ENCODE data around the gene S100PBP.
"Not testable (repeated sequence)": the region's sequence is repeated elsewhere in the genome, so short reads cannot be mapped to it uniquely, and the experiment has no call there.

S100PBP gene

GRCh38 chr1:32784817-32785216, 32.6 kb upstream of the S100PBP start:
- DNase-seq (ENCODE audit: low read depth in 2 of 2), result no peak

- DNase-seq (ENCODE audit: low read depth in 2 of 2), result no peak
Measured at GRCh38 chr1:32786856-32787255, 30.6 kb upstream of the S100PBP start.

DNA sequence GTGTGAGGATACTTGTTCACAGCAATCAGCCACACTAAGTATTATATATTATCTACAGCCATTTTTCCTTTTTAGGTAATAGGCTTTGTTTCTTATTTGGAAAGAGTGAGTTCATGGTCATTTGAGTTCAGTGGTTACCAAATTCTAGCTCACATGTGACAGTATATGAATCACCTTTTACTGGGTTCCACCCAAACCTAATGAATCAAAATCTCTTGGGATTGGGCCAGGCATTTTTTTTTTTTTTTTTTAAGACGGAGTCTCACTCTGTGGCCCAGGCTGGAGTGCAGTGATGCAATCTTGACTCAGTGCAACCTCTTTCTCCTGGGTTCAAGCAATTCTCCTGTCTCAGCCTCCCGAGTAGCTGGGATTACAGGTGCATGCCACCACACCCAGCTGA, 28.1 kb upstream of the S100PBP start:
- DNase-seq (ENCODE audit: low read depth in 2 of 2), result not testable (repeated sequence)

DNA sequence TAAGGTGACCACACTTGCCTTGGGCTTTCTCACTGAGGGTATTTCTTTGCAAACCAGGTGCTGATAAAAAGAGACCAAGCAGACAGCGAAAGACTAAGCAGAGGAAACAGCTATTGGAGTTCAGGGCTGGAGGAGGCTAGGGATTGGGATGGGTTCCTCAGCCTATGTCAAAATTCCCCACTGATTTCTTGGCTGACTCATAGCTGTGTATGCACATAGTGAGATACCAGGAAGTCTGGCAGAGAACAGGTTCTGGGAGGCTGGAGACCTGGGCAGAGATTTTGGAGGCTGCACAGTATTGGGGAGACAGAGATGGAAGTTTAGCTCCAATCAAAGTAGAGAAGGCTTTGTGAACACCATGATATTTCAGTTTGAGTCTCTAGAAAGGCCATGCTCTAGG, 25.6 kb upstream of the S100PBP start:
- DNase-seq (ENCODE audit: low read depth in 2 of 2), result no peak

DNA sequence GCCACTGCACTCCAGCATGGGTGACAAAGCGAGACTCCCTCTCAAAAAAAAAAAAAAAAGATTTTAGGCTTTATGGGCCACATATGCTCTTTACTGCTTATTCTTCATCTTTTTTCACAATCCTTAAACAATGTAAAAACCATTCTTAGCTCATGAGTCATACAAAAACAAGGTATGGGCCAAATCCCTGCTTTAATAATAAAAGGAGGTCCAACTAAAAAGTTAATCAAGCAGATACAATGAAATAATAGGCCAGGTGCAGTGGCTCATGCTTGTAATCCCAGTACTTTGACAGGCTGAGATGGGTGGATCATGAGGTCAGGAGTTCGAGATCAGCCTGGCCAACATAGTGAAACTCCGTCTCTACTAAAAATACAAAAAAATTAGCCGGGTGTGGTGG, 21.7 kb upstream of the S100PBP start:
- DNase-seq (ENCODE audit: low read depth in 2 of 2), result not testable (repeated sequence)

DNA sequence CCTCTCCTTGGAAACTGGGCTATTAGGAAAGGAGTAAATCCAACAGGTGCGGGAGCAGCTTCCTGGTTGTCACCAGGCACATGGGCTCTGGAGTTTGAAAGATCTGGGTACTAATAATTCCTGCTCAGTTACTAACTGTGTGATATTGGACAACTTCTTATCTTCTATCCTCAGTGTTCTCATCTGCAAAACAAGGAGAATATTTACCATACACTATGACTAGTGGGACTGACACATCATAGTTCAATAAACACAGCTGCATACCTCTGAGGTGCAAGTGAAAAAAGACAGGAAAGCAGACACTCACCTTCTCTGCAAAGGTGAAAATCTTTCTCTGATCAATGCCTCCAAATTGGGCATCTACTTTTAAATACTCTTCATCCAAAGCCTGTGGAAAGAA, 20.0 kb upstream of the S100PBP start:
- no peak for DNase-seq (ENCODE audit: low read depth in 2 of 2)

GRCh38 chr1:32798191-32798590, 19.3 kb upstream of the S100PBP start:
- no peak for DNase-seq (ENCODE audit: low read depth in 2 of 2)

GRCh38 chr1:32798679-32799416, 18.6 kb upstream of the S100PBP start:
- DNase-seq (ENCODE audit: low read depth in 2 of 2), result no peak

DNA sequence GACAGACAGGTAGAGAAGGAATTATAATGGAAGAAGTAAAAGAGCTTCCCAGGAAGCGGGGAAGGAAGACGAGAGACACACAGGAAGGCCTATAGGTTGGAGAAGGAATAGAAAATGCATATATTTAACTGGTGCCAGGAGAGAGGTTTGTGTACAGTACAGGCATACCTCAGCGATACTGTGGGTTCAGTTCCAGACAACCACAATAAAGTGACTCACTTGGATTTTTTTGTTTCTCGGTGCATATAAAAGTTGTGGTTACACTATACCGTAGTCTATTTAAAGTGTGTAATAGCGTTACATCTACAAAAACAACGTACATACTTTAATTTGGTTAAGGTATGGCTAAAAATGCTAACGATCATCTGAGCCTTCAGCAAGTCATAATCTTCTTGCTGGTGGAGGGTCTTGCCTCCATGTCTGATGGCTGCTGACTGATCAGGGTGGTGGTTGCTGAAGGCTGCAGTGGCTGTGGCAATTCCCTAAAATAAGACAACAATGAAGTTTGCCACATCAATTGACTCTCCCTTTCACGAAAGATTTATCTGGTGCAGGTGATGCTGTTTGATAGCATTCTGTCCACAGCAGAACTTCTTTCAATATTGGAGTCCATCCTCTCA, 16.2 kb upstream of the S100PBP start:
- DNase-seq (ENCODE audit: low read depth in 2 of 2), result no peak

GRCh38 chr1:32804460-32804859, 13.0 kb upstream of the S100PBP start:
- DNase-seq (ENCODE audit: low read depth in 2 of 2), result not testable (repeated sequence)

- DNase-seq (ENCODE audit: low read depth in 2 of 2), result no peak
Measured at GRCh38 chr1:32806290-32806689, 11.2 kb upstream of the S100PBP start.

DNA sequence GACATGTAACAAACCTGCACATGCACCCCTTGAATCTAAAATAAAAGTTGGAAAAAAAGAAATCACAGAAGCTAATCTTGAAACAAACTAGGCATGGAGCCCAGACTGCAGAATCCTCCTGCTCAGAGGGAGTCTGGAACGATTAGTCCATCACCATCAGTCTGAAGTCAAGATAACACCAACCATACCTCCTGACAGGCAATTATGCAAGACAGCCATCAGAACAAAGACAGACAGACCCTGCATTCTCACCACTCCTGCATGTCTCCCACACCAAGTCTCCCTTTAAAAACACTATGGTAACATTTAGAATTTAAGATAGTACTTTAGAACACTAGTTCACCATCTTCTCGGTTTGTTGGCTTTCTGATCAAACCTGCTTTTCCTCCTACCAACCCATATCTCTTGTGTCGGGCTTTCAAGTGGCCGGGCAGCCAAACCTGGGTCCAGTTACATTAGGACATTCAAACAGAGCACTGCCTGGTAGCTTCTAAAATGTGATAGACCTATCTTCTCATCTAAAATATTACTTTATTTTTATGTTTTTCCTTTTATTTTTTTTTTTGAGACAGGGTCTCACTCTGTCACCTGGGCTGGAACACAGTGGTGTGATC, 10.4 kb upstream of the S100PBP start:
- DNase-seq (ENCODE audit: low read depth in 2 of 2), result no peak

GRCh38 chr1:32808580-32808979, 8.9 kb upstream of the S100PBP start:
- no peak for DNase-seq (ENCODE audit: low read depth in 2 of 2)

- no peak for DNase-seq (ENCODE audit: low read depth in 2 of 2)
Measured at GRCh38 chr1:32810358-32810757, 7.1 kb upstream of the S100PBP start.

- no peak for DNase-seq (ENCODE audit: low read depth in 2 of 2)
Measured at GRCh38 chr1:32811265-32811664, 6.2 kb upstream of the S100PBP start.

GRCh38 chr1:32811917-32812316, 5.5 kb upstream of the S100PBP start:
- no peak for DNase-seq (ENCODE audit: low read depth in 2 of 2)

DNA sequence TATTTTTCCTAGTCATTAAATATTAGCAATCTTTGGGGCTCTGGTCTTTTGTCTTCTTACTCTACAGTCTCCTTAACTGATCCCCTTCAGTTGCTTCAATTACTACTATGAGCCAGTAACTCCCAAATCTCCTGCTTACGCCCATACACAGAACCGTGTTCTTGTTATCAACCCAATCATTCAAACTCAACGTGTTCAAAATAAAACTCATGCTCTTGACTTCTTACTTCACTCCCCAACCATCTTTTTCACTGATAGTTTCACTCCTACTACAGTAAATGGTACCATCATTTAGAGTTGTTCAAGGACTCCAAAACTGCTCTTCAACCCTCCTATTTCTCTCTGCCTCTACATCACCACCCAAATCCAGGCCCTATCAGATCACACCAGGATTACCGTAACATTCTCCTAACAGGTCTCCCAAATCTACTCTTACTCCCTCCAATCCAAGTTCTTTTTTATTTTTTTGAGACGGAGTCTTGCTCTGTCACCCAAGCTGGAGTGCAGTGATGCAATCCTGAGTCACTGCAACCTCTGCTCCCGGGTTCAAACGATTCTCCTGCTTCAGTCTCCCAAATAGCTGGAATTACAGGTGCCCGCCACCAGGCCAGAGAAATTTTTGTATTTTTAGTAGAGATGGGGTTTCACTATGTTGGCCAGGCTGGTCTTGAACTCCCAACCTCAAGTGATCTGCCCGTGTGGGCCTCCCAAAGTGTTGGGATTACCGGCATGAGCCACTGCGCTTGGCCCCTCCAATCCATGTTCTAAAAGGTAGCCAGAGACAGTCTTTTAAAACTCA, 3.3 kb upstream of the S100PBP start:
- DNase-seq (ENCODE audit: low read depth in 2 of 2), result no peak

GRCh38 chr1:32816676-32817158, 736 bp upstream of the S100PBP start:
- DNase-seq (ENCODE audit: low read depth in 2 of 2), result no peak

- DNase-seq (ENCODE audit: low read depth in 2 of 2), result no peak
Measured at GRCh38 chr1:32817815-32818786, 648 bp downstream of the S100PBP start.

- no peak for DNase-seq (ENCODE audit: low read depth in 2 of 2)
Measured at GRCh38 chr1:32818804-32819541, 1.5 kb downstream of the S100PBP start.

All from stimulated activated CD4-positive, alpha-beta T cell treated with anti-CD3 and anti-CD28 coated beads, Interleukin-1b, Interleukin-23, amount 100 ng/mL, for 1 hour (primary cell).